RCC 7860 (cell line): ENCODE measurements around the gene UBE2Q2.
"Not testable (repeated sequence)": the region's sequence is repeated elsewhere in the genome, so short reads cannot be mapped to it uniquely, and the experiment has no call there.

Source experiments
- DNase-seq: peaks from one replicate; pipeline ENCODE4 v3.0.0-alpha.2; 2015; ENCODE audit warnings: low spot score
- FAIRE-seq: peaks from 2 replicates; lab custom pipeline; 2012; peaks lifted over from hg19 to GRCh38; lab: Jason Lieb, UNC

Gene UBE2Q2

GRCh38 chr15:75823860-75824613, 19.2 kb upstream of the UBE2Q2 start:
- DNase-seq, result no peak
- FAIRE-seq, result no peak

DNA sequence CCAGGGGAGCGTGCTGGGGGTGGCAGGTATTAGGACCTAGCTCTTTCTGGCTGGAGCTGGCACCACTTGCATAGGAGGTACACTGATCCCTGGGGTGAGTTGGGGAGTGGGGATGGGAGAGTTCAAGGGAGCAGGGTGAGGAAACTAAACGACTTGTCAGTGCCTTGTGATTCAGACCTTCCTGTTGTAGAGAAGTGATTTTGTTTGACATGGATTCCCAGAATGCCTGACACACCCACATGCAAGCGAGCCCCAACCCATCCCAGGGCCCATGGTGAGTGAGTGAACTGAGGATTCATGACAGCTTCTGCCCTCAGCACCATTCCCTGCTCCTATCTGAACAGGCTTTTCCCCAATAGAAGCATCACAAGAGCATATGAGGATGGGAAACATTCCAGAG, 15.6 kb upstream of the UBE2Q2 start:
- no peak for FAIRE-seq
- DNase-seq, result no peak

DNA sequence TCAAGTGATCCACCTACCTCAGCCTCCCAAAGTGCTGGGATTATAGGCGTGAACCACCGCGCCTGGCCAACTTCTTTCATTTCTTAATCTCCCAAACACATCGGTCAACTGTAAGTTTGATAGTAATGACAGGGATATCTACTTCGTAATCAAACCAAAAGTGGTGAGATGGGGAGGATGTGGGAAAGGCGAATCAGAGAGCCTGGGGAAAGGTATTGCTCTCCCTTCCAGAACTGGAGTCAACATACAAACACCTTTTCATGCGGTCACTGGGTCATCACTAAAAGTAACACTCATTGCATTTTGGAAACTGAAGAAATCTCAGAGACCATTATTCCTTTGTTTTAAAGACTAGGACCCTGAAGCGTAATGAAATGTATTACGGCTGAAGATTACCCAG, 14.8 kb upstream of the UBE2Q2 start:
- no peak for FAIRE-seq

DNA sequence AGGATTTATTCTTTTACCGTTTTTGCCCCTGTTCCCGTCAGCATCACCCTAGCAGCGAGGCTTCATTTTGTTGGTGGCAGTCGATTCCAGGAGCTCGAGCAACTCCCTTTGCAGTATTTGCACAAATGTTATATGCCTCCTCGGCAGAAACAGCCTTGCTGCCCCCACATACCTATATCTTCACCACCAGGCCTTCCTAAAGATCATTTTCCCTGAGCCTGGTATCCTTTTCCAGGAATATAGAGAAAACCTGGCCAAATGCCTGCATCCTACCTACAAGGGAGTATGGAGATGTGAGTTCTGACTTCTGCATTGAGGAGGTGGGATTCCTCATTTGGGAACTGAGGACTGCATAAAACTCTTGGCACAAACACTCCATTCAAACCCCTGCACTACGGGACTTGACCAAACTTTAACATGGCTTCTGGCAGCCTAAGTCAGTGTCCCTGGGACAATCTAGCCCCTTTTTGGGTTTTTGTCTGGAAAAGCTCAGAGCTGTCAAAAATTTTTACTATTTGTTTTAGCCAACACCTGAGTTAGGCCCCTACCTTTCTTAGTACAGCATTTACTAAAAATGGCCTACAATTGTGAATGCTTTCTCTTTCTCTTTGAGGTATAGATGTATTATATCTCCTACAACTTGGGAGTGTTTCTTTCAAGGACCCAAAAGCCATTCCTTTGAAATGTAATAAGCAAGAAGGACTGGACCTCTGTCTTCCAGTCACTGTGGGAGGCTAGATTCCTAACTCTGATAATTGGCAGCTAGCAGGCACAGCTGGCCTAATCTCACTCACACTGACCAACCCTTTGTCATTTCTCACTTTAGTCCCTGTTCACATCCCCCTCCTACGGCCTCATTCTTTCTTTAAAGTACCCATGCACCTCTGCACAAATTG, 12.1 kb upstream of the UBE2Q2 start:
- FAIRE-seq (no peak), DNase-seq (no peak)

More for the DNA sequence above, 14.8 kb upstream of the UBE2Q2 start:
- no peak for DNase-seq

DNA sequence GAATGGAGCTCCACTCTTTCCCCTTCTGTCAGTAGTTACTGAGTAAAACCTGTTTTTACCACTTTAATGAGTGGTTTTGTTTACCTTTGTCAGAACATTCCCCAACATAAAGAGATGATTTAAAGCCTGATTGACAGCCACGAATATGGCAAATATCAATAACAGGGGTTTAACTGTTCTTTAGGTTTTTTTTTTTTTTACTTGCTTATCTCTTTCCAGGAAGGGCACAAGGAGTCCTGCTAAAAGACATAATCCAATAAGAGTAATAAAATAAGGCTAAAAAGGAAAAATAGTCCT, 11.5 kb upstream of the UBE2Q2 start:
- DNase-seq, result no peak
- no peak for FAIRE-seq

- FAIRE-seq, result no peak
- no peak for DNase-seq
These were observed 11.1 kb upstream of the UBE2Q2 start for GRCh38 chr15:75832114-75832513.

- FAIRE-seq, result no peak
- DNase-seq, result no peak
These were observed 9.2 kb upstream of the UBE2Q2 start for GRCh38 chr15:75834021-75834420.

DNA sequence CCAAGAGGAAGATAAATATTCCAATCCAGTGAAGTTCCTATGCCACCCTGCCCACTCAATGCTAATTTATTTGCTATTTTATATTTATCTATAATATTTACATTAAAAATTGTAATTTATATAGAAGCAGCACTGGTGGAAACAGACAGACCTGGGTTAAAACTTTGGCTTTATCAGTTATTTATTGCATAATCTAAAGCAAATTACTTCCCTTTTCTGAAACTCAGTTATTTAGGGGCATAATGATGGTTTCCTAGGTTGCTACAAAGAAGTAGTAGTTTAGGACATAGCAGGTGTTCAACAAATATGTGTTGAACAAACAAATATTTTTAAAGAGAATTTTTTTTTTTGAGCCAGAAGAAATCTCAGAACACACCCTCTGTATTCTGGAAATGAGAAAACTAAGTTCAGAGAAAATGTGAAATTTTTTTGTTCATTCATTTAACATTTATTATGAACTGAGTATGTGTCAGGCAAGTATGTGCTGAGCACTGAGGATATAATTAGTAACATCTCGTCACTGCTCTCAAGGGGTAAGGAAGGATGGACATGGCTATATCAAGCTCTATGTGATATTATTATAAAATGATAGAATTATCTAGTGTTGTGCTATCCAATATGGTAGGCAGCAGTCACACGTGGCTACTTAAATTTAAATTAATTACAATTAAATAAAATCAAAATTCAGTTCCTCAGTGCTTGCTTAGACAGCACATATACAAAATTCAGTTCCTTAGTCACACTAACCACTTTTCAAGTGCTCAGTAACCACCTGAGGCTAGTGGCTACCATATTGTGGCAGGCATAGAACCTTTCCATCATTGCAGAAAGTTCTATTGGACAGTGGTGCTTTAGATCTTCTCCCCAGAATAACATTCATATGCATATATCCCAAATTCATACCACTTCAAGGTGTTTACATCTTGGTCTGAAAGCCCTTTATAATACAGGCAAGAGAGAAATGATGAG, 7.0 kb upstream of the UBE2Q2 start:
- FAIRE-seq (no peak), DNase-seq (no peak)

DNA sequence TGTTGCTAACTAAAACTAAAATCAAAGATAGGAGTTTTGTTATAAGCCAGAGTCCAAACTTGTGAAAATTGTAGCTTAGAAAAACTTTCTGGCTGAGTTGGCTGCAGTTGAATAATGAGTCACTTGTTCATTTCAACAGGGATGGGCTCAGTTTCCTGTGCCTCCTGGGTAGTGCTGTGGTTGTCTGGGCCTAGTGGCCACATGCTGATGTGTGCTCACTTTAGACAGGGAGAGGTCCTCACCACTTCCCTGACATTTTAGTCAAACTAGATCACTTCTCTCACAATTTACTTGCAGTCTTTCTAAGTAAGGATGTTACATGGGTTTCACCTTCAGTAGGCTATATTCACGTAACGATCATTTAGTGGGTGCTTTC, 6.3 kb upstream of the UBE2Q2 start:
- peak; percentile 85 for FAIRE-seq
- DNase-seq, result peak; percentile 65

- FAIRE-seq (no peak), DNase-seq (no peak)
These were observed 2.6 kb upstream of the UBE2Q2 start for GRCh38 chr15:75840659-75841058.

GRCh38 chr15:75841626-75842025, 1.6 kb upstream of the UBE2Q2 start:
- FAIRE-seq (no peak), DNase-seq (no peak)

GRCh38 chr15:75843678-75844581, 683 bp downstream of the UBE2Q2 start:
- DNase-seq, result no peak
- no peak for FAIRE-seq

GRCh38 chr15:75844629-75845335, 1.5 kb downstream of the UBE2Q2 start:
- DNase-seq (no peak), FAIRE-seq (no peak)

GRCh38 chr15:75849167-75849566, 5.9 kb downstream of the UBE2Q2 start:
- no peak for DNase-seq
- FAIRE-seq, result no peak

- DNase-seq, result no peak
- FAIRE-seq, result no peak
These were observed 7.5 kb downstream of the UBE2Q2 start for GRCh38 chr15:75850708-75851107.

GRCh38 chr15:75851566-75851965, 8.3 kb downstream of the UBE2Q2 start:
- DNase-seq, FAIRE-seq: not testable (repeated sequence)

DNA sequence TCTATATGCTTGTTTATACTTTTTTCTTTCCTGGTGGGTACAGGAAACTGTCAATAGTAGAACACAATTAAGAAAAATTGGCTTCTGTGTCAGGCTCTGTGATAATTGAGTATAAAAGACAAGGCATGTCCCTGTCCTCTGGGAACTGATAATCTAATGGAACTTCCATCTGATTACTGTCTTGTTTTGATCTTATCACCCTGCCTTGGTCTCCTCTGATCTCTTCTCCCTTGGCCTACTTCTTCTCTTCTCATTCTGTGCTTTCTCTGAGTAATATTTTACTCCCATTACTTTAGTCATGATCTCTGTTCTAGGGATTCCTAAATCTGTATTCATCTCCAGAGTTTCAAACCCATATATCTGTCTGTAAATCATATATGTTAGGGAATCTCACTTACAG, 14.6 kb downstream of the UBE2Q2 start:
- FAIRE-seq (no peak), DNase-seq (no peak)

GRCh38 chr15:75861750-75862402, 18.6 kb downstream of the UBE2Q2 start:
- DNase-seq, result no peak
- FAIRE-seq, result no peak

- DNase-seq (no peak), FAIRE-seq (no peak)
These were observed 19.5 kb downstream of the UBE2Q2 start for GRCh38 chr15:75862796-75863195.
